Effector CD8-positive, alpha-beta T cell (primary cell): Measurements from ENCODE around the gene KCNMB2.
"Not testable (repeated sequence)": the region's sequence is repeated elsewhere in the genome, so short reads cannot be mapped to it uniquely, and the experiment has no call there.

Source experiments
- DNase-seq: peaks from one replicate; lab custom pipeline; 2025; lab: John Stamatoyannopoulos, UW

Gene KCNMB2

GRCh38 chr3:178699810-178700209 lies 163.6 kb downstream of the KCNMB2 start:
- DNase-seq, result no peak

GRCh38 chr3:178703268-178703975 lies 167.2 kb downstream of the KCNMB2 start:
- no peak for DNase-seq

GRCh38 chr3:178705925-178706324 lies 169.7 kb downstream of the KCNMB2 start:
- no peak for DNase-seq

- DNase-seq, result no peak
Observed at GRCh38 chr3:178706411-178706810, 170.2 kb downstream of the KCNMB2 start.

GRCh38 chr3:178707311-178708031 lies 171.2 kb downstream of the KCNMB2 start:
- DNase-seq, result no peak

- no peak for DNase-seq
Observed at GRCh38 chr3:178709051-178709450, 172.8 kb downstream of the KCNMB2 start.

- DNase-seq, result no peak
Observed at GRCh38 chr3:178711753-178712152, 175.5 kb downstream of the KCNMB2 start.

GRCh38 chr3:178712247-178712646 lies 176.0 kb downstream of the KCNMB2 start:
- no peak for DNase-seq

- no peak for DNase-seq
Observed at GRCh38 chr3:178714925-178715832, 178.9 kb downstream of the KCNMB2 start.

- no peak for DNase-seq
Observed at GRCh38 chr3:178718995-178719635, 182.9 kb downstream of the KCNMB2 start.

GRCh38 chr3:178732824-178733223 lies 196.6 kb downstream of the KCNMB2 start:
- DNase-seq, result no peak

- DNase-seq, result no peak
Observed at GRCh38 chr3:178735032-178735674, 198.9 kb downstream of the KCNMB2 start.

- no peak for DNase-seq
Observed at GRCh38 chr3:178736300-178736699, 200.1 kb downstream of the KCNMB2 start.

GRCh38 chr3:178739720-178740119 lies 203.5 kb downstream of the KCNMB2 start:
- DNase-seq, result no peak

- no peak for DNase-seq
Observed at GRCh38 chr3:178741020-178741419, 204.8 kb downstream of the KCNMB2 start.

GRCh38 chr3:178743297-178743696 lies 207.1 kb downstream of the KCNMB2 start:
- DNase-seq, result no peak

- not testable (repeated sequence) for DNase-seq
Observed at GRCh38 chr3:178745861-178746655, 209.8 kb downstream of the KCNMB2 start.

- DNase-seq, result no peak
Observed at GRCh38 chr3:178748874-178749273, 212.6 kb downstream of the KCNMB2 start.

GRCh38 chr3:178749471-178749870 lies 213.2 kb downstream of the KCNMB2 start:
- no peak for DNase-seq

GRCh38 chr3:178750639-178751300 lies 214.5 kb downstream of the KCNMB2 start:
- no peak for DNase-seq
